Measurements from ENCODE around the gene PTPRN2. TPM values are rescaled to one million over a fixed set of nuclear protein-coding genes. Genes with fewer than 3 reads are reported as not detected.
"Not testable (repeated sequence)": the region's sequence is repeated elsewhere in the genome, so short reads cannot be mapped to it uniquely, and the experiment has no call there.

Gene PTPRN2
- total RNA-seq, 1 donor from 2014 or later = 15.4 TPM

DNA sequence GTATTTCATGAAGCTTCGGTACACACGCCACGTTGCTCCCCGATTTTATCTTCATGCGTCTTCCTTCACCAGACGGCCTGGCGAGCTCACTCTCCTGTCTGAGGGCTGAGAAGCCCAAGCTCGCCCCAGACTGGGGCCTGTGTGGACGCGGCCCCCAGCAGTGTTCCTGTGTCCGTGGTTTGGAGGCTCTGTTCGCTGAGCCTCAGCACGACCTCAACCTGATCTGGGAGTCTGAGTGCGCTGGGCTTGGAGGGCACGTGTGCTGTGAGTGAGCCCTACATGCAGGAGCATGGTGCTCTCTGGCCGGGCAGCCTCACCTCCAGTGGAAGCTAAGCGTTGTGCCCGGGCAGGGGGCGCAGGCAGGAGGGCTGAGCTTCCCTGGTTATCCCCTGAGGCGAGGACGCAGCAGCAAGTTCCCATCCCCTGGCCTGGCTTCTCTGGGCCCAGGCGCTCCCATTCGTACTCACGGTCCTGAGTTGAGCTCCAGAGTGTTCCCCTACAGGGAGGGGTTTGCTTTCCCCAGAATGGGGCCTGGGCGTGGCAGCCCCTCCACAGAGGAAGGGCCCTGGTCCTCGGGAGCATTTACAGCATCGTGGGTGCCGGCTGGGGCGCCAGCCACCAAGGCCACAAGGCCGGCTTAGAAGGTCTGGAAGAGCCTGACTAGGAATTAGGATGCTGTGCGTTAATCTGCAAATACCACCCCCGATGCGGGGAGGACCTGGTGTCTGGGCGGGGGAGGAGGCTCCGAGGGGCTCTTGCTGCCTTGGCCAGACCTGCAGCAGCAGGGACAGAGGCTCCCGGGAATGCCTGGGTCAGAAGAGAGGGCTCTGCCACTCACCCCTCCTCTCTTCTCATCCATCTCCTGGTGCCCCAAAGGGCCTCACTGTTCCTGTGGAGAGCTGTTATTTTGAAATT lies 850.2 kb downstream of the PTPRN2 start:
- no peak for DNase-seq (ENCODE audit: extremely low spot score, unreplicated experiment)
- peaks cover 27% of the 10 kb centered on the region for H3K27me3 Mint-ChIP-seq
- H3K4me1 Mint-ChIP-seq (ENCODE audit: unreplicated experiment) = peaks cover 6% of the 10 kb centered on the region
- H3K4me3 Mint-ChIP-seq = no peak overlapping the region
- H3K36me3 Mint-ChIP-seq = no peaks in the 10 kb centered on the region
- no peaks in the 10 kb centered on the region for H3K9me3 Mint-ChIP-seq
- TF ChIP-seq, protein P1, sequence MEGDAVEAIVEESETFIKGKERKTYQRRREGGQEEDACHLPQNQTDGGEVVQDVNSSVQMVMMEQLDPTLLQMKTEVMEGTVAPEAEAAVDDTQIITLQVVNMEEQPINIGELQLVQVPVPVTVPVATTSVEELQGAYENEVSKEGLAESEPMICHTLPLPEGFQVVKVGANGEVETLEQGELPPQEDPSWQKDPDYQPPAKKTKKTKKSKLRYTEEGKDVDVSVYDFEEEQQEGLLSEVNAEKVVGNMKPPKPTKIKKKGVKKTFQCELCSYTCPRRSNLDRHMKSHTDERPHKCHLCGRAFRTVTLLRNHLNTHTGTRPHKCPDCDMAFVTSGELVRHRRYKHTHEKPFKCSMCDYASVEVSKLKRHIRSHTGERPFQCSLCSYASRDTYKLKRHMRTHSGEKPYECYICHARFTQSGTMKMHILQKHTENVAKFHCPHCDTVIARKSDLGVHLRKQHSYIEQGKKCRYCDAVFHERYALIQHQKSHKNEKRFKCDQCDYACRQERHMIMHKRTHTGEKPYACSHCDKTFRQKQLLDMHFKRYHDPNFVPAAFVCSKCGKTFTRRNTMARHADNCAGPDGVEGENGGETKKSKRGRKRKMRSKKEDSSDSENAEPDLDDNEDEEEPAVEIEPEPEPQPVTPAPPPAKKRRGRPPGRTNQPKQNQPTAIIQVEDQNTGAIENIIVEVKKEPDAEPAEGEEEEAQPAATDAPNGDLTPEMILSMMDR (conservative IDR thresholded peaks at IDR 0.05) = no peak
- H3K27ac Mint-ChIP-seq = peak overlapping the region; percentile 58

DNA sequence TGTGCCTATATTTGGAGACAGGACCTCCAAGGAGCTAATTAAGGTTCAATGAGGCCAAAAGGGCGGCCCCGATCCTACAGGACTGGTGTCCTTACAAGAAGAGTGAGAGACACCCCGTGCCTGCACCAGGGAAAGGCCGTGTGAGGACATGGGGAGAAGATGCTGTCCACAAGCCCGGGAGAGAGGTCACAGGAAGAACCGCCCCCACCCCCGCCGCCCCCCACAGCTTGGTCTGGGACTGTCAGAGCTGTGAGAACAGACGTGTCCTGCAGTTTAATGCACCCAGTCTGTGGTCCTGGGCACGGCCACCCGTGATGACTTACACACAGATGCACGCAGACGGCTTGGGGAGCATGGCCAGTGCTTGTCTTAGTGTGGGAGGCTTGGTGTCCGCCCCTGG lies 851.3 kb downstream of the PTPRN2 start:
- H3K27ac Mint-ChIP-seq = no peak overlapping the region
- H3K27me3 Mint-ChIP-seq = peaks cover 19% of the 10 kb centered on the region
- no peaks in the 10 kb centered on the region for H3K9me3 Mint-ChIP-seq
- DNase-seq (ENCODE audit: extremely low spot score, unreplicated experiment) = no peak
- no peak overlapping the region for H3K4me3 Mint-ChIP-seq
- TF ChIP-seq, protein P1 (conservative IDR thresholded peaks at IDR 0.05) = no peak
- peaks cover 6% of the 10 kb centered on the region for H3K4me1 Mint-ChIP-seq (ENCODE audit: unreplicated experiment)
- no peaks in the 10 kb centered on the region for H3K36me3 Mint-ChIP-seq

DNA sequence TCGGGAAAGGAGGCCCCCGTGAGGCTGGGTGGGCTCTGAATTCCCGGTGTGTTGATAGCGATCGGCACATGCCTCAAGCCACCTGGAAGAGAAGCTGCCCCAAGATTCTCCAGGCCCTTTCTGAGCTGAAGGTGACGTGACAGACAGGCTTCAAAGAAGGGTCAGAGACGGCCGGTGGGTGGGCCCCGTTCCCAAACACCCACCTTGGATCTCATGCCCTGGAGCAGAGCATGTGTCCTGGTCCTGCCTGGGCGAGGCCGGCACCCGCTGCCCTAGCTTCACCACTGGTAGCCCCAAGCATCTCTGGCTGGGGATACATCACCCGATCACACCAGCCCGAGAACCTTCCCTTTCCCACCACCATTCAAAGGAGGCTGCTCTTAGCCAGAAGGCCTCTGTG lies 851.8 kb downstream of the PTPRN2 start:
- Mint-ChIP-seq H3K9me3 (no peaks in the 10 kb centered on the region), H3K4me3 (no peak overlapping the region), H3K36me3 (no peaks in the 10 kb centered on the region), H3K27ac (no peak overlapping the region), H3K27me3 (peaks cover 24% of the 10 kb centered on the region), H3K4me1 (ENCODE audit: unreplicated experiment) (peaks cover 6% of the 10 kb centered on the region)
- no peak for DNase-seq (ENCODE audit: extremely low spot score, unreplicated experiment)
- TF ChIP-seq, protein P1 (conservative IDR thresholded peaks at IDR 0.05) = no peak

DNA sequence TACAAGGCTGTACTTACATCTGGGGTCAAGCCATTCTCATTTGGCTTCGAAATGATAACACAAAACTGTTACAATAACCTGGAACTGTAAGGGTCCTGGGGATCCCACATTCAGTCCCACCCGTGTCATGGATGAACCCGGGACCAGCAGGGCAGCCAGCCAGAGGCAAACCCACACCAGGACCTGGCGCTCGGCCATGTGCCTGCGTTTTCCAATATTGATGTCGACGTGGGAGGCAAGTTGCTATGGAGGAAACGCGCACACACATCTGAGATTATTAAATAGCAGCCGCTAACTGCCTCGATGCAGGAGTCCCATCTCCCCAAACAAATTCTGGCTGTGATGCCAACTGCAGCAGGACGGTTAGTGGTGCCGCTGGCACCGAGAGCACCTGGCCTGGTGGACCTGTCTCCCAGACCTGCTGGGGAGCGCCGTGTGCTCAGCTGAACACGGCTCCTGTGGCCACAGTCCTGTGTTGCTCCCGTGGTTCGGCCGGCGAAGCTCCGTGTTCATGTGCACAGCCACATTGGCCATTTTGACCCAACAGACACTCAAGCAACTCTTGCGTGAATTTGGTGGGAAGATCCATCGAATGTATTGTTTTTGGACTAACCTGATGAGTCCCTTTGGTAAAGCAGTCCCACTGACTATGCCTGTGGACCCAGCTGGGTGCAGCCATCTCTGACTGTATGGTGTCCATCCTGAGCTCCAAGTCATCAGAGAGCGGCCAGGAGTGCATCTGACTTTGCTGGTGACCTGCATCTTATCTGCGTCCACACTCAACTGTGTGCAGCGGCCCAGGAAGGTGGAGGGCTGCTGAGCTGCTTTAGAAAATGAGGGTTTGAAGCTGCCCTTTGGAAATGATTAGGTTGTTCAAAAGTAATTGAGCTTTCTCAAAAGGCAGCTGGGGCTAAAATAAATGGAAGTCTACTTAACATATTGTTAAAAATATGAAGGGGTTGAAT lies 852.7 kb downstream of the PTPRN2 start:
- DNase-seq (ENCODE audit: extremely low spot score, unreplicated experiment) = no peak
- Mint-ChIP-seq H3K4me3 (no peak overlapping the region), H3K36me3 (no peaks in the 10 kb centered on the region), H3K4me1 (ENCODE audit: unreplicated experiment) (peaks cover 6% of the 10 kb centered on the region), H3K9me3 (no peaks in the 10 kb centered on the region), H3K27me3 (peaks cover 24% of the 10 kb centered on the region), H3K27ac (no peak overlapping the region)
- TF ChIP-seq, protein P1 (conservative IDR thresholded peaks at IDR 0.05) = no peak

DNA sequence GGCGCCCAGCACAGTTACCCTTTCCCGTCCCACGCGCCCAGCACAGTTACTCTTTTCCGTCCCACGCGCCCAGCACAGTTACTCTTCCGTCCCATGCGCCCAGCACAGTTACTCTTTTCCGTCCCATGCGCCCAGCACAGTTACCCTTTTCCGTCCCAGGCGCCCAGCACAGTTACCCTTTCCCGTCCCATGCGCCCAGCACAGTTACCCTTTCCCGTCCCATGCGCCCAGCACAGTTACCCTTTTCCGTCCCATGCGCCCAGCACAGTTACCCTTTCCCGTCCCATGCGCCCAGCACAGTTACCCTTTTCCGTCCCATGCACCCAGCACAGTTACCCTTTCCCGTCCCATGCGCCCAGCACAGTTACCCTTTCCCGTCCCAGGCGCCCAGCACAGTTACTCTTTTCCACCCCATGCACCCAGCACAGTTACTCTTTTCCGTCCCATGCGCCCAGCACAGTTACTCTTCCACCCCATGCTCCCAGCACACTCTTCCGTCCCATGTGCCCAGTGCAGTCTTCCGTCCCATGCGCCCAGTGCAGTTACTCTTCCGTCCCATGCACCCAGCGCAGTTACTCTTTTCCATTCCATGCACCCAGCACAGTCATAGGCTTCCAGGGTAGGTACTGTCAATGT lies 853.7 kb downstream of the PTPRN2 start:
- H3K36me3 Mint-ChIP-seq; H3K4me1 Mint-ChIP-seq (ENCODE audit: unreplicated experiment); H3K9me3 Mint-ChIP-seq; DNase-seq (ENCODE audit: extremely low spot score, unreplicated experiment); H3K27ac Mint-ChIP-seq; H3K4me3 Mint-ChIP-seq: not testable (repeated sequence)
- H3K27me3 Mint-ChIP-seq = peaks cover 26% of the 10 kb centered on the region

Data from type B pancreatic cell (in vitro differentiated cells).